T-helper 22 cell (primary cell): Measurements from ENCODE around the gene C2orf81.
"Not testable (repeated sequence)": the region's sequence is repeated elsewhere in the genome, so short reads cannot be mapped to it uniquely, and the experiment has no call there.

Experiments
- DNase-seq: peaks from one replicate; pipeline ENCODE4 v3.0.0-alpha.2; 2020; ENCODE audit warnings: low read depth

Gene C2orf81

DNA sequence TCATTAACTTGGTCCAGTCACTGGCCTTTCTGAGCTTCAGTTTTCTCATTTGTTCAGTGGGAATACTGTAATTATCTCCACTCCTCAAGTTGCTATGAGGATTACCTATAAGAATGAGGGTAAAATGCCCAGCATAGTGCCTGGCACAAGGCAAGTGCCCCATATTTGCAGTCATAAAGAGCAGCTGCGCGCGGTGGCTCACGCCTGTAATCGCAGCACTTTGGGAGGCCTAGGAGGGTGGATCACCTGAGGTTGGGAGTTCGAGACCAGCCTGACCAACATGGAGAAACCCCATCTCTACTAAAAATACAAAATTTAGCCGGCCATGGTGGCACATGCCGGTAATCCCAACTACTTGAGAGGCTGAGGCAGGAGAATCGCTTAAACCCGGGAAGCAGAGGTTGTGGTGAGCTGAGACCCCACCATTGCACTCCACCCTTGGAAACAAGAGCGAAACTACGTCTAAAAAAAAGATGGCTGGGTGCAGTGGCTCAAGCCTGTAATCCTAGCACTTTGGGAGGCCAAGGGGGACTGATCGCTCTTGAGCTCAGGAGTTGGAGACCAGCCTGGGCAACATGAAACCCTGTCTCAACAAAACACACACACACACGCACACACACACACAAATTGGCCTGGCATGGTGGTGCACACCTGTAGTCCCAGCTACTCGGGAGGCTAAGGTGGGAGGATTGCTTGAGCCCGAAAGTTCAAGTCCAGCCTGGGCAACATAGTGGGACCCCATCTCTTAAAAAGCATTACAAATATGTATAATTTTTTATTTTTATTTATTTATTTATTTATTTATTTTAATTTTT lies 21.3 kb upstream of the C2orf81 start:
- not testable (repeated sequence) for DNase-seq

DNA sequence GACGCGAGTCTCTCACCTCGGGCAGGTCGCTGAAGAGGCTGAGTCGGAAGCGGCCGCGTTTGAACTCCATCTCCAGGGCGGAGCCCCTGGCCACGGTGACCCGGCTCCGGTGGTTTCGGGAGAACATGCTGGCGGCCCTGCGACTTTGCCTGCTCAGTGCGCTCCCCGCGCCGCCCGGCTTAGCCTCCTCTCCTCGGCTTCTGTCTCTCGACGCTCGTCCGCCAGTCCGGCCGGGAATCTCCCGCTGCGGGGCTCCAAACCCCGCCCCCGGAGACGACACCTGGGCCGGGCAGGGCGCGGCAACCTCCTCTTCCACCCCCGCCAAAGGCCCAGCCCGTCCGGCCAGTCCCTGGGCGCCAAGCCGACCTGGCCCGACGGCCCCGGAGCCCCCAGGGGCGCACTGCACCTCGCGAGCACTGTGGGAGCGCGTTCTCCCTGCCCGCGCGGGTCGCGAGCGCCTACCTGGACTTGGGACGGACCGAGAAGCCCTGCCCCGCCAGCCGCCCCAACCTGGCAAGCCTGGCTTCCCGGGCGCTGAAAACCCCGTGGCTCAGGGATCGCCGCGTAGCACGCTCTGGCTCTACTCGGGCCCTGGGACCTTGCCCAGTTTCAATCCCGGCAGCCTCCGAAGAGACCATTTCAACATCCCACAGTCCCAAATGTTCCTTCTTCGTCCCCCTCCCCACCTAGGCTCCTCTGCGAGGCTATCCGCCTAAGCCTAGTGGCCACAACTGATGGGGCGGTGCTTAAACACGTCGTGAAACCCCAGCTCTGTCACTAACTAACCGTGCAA lies 20.5 kb upstream of the C2orf81 start, which contains the start of gene RTKN:
Gene RTKN, minus strand, starts transcription at position 248 of the 793 bp plus-strand sequence. Its CDS starts 121 bp downstream, at position 127.
- DNase-seq, result no peak

- no peak for DNase-seq
Measured at GRCh38 chr2:74441170-74441689, 19.8 kb upstream of the C2orf81 start.

DNA sequence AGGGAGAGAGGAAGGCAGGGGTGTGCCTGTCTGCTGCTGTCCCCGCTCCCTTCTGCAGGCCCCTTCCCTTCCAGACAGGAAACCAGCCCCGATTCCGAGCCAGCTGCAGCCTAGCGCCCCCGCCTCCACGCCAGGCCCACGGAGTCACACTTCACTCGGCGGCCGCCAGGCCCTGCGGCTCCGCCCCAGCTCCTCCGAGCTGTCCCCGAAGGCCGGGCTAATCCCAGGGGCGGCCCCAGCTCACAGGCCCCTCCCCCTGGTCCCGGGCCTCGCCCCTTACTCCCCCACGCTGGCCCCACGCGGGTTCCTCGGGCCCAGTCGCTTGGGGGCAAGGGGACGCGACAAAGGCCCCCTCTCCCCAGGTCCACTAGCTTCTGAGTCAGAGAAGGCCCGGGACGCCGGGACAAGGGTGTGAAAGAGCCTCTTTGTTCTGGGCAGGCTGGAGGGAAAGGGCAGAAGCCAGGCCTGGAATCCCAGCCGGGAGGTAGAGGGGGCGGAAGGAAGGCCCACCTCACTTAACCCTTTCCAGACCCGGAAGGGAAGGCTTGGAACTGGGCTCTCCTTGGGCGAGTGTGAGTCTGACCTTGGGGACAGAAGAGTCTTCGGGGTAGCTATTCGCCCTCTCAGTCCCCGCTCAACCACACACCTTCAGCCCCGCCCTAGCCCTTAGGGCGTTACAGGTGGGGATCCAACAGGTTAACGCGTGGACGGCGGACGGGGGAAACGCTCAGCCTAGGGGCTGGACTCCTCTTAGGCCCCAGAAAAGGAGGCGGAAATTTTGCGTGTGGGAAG lies 19.2 kb upstream of the C2orf81 start:
- DNase-seq, result no peak

- no peak for DNase-seq
Measured at GRCh38 chr2:74439803-74440377, 18.5 kb upstream of the C2orf81 start.

- no peak for DNase-seq
Measured at GRCh38 chr2:74439373-74439772, 18.0 kb upstream of the C2orf81 start.

- DNase-seq, result no peak
Measured at GRCh38 chr2:74438248-74438647, 16.8 kb upstream of the C2orf81 start.

DNA sequence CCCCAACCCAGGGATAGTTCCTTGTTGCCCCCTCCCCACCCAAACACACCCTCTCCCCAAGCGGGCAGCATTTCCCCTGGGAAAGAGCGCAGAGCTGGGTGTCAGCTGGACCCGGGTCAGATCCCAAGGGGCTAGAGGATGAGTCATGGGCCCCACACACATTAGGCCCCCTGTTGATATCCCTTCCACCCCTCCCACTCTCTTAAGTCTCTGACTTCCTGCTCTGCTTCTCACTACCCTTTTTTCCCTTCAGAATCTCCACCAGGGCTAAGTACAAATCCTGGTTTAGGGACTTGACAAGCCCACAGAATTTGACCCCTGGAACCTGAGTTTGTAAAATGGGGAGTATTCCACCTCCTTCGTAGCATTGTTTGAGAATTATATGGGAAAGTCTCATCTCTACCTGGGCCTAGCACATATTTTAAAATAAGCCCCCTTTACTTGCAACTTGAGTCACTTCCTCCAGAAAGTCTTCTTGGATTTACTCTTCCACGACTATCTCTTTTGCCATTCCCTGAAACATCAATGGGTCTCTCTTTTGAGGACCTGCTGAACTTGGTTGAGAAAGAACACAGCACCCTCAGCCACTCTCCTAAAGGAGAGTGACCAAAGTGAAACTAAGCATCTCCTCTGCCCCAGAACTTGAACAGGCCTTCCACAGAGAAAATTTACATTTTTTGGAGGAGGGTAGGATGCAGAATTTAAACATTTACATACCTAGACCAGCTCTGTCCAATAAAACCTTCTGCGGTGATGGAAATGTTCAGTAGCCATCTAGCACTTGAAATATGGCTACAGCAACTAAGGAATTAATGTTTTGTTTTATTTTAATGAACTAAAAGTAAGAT lies 15.7 kb upstream of the C2orf81 start:
- DNase-seq, result no peak

GRCh38 chr2:74436111-74436805 lies 14.8 kb upstream of the C2orf81 start:
- no peak for DNase-seq

- DNase-seq, result no peak
Measured at GRCh38 chr2:74430502-74430901, 9.1 kb upstream of the C2orf81 start.

- no peak for DNase-seq
Measured at GRCh38 chr2:74429487-74430451, 8.3 kb upstream of the C2orf81 start.

DNA sequence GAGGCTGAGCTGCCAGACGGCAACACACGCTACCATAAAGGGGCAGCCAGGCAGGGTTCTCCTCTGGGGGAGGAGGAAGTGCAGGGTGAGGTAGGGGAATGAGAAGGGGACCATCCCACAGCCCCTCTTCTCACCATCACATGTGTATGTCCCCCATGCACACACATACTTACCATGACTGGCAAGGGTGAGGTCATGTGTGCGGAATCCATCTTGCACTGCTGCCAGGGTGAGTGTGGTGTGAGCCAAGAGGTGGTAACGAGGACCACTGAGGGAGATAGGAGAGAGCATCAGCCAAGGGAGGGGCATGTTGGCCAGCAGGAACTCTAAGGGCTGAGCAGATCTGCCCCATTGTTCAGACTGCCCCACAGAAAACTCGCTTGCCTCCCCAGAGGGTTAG lies 7.3 kb upstream of the C2orf81 start:
- DNase-seq, result no peak

DNA sequence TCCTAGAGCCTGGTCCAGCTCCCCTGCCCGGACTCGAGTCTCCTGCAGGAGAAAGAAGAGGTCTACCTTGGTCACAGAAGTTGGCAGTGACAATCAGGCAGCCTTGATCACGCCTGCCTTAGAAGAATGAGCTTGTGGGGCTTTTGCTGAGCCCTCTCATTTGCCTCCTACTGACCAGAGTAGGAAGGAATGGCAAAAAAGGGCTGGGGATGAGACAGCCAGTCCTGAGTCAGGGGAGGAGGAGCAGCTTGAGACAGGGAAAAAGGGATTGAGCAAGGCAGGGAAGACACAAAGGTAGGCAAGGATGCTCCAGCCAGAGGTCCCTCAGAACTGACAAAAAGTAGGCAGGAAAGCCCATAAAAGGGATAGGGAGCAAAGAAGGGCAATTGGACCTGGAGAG lies 6.1 kb upstream of the C2orf81 start:
- DNase-seq, result no peak

GRCh38 chr2:74426181-74426758 lies 4.9 kb upstream of the C2orf81 start:
- DNase-seq, result no peak

- DNase-seq, result no peak
Measured at GRCh38 chr2:74425523-74425922, 4.1 kb upstream of the C2orf81 start.

DNA sequence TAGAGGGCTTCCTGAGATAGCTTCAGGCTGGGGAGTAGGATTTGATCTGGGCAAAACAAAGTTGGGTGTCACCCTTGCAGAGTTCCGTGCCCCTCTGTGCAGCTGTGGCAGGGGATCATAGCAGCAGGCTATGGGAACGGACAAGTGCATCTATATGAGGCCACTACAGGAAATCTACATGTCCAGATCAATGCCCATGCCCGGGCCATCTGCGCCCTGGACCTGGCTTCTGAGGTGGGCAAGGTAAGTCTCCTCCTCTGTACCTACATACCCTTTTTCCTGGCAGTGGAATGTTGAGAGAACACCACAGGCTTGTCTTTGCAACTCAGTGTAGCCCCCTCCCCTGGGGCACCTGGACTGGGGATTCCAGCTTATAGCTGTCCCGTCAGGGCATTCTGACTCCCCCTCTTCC lies 3.6 kb upstream of the C2orf81 start:
- DNase-seq, result no peak

DNA sequence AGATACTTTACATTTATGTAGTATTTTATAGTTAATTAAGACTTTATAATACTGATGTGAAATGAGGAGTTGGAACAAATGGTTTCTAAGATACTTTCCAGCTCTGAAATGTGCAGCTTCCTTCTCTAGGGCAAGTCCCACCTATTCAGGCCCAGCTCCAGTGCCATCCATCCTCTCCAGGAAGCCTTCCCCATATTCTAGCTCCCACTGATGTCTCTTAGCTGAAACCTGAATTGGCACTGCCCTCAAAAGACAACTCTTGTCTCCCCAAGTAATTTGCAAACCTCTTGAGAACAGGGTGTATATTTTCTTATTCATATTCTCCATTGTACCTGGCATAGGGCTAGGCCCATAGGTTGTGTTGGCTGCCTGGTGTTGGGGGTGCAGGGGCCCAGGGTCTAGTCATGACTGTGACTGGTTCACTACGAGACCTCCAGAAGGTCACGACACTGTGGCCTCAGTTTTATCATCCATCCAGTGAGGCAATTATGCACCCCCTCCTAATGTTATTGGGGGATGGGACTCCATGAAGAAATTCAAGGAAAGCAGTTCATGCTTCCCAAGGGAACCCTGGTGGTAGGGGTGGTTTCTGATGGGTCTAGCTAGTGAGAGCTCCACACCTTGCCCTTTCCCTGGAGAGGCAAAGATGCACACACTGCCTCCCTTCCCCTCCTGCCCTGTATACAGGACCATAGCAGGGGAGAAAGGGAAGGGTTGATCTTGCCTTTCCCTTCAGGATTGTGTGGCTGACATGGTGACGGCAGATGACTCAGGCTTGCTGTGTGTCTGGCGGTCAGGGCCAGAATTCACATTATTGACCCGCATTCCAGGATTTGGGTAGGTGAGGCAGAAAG lies 2.9 kb upstream of the C2orf81 start:
- no peak for DNase-seq
